Vagina (tissue), 2 donors: ENCODE data around the gene GRK5.

ENCODE experiments used
- POLR2A ChIP-seq, 2 donors: fragments of 450-650 bp; IDR thresholded peaks; one replicate each; pipeline ENCODE4 v1.6.1; 2017; ENCODE audit warnings: antibody characterized with exemption in 2 of 2, mild to moderate bottlenecking in 2 of 2, moderate library complexity in 2 of 2
- POLR2AphosphoS5 ChIP-seq, 2 donors: sonication (generic); formaldehyde crosslinking; IDR thresholded peaks; one replicate each; pipeline ENCODE4 v1.9.0; 2017; ENCODE audit warnings: antibody characterized with exemption in 2 of 2, mild to moderate bottlenecking in 2 of 2, low read depth in 1 of 2; ENCODE audit not compliant: insufficient read depth in 1 of 2
- TF ChIP-seq, protein P1 (sequence below), 3 experiments: fragments of 450-650 bp in 2 of 3; fragments of 200-600 bp in 1 of 3; sonication (generic) in 1 of 3; IDR thresholded peaks; one replicate each; pipeline ENCODE4 v1.5.1; 2017 to 2019; ENCODE audit warnings: antibody characterized with exemption in 3 of 3, mild to moderate bottlenecking in 2 of 3, moderate library complexity in 2 of 3

DNA sequence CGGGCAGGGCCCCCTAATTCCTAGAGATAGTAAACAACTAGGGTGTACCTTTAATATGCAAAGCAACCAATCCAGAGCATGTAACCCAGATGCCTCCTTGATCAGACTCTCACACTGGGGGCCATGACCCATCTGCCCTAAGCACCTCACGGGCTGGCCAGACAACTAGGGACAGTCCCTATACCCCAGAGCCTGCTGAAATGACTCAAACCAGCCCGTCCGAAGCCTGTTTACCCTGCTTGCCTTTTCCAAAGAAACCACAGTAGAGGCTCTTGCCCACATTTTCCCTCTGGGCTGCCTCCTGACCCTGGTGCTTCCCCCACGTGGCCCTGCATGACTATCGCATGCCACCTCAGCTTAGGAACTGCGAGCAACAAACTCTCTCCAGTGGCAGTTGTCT is 288.9 kb downstream of the GRK5 start:
- TF ChIP-seq, protein P1, sequence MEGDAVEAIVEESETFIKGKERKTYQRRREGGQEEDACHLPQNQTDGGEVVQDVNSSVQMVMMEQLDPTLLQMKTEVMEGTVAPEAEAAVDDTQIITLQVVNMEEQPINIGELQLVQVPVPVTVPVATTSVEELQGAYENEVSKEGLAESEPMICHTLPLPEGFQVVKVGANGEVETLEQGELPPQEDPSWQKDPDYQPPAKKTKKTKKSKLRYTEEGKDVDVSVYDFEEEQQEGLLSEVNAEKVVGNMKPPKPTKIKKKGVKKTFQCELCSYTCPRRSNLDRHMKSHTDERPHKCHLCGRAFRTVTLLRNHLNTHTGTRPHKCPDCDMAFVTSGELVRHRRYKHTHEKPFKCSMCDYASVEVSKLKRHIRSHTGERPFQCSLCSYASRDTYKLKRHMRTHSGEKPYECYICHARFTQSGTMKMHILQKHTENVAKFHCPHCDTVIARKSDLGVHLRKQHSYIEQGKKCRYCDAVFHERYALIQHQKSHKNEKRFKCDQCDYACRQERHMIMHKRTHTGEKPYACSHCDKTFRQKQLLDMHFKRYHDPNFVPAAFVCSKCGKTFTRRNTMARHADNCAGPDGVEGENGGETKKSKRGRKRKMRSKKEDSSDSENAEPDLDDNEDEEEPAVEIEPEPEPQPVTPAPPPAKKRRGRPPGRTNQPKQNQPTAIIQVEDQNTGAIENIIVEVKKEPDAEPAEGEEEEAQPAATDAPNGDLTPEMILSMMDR (IDR thresholded peaks at IDR 0.05) = no peak
- TF ChIP-seq POLR2AphosphoS5 (IDR thresholded peaks at IDR 0.05; ENCODE audit: insufficient read depth in 1 of 2, low read depth in 1 of 2) (no peak), POLR2A (IDR thresholded peaks at IDR 0.05) (no peak)
